Mammary epithelial cell (primary cell): Measurements from ENCODE around the gene PPP1R16B.

ENCODE experiments used
- CTCF ChIP-seq, 2 donors: IDR thresholded peaks in 1 of 2; conservative IDR thresholded peaks in 1 of 2; 2 replicates each; pipeline ENCODE4 v1.5.1; 2011 to 2012; ENCODE audit warnings: inconsistent platforms in 2 of 2, low read length in 2 of 2, mild to moderate bottlenecking in 2 of 2, control low read depth in 1 of 2, low read depth in 1 of 2; ENCODE audit not compliant: insufficient read depth in 1 of 2; ENCODE audit errors: extremely low read depth in 1 of 2
- EZH2 ChIP-seq: IDR thresholded peaks from 2 replicates; pipeline ENCODE4 v1.6.1; 2012; ENCODE audit warnings: low read length, inconsistent platforms, borderline replicate concordance

- TF ChIP-seq CTCF (conservative IDR thresholded peaks at IDR 0.05 in 1 of 2, IDR thresholded peaks at IDR 0.05 in 1 of 2; ENCODE audit: extremely low read depth in 1 of 2, insufficient read depth in 1 of 2, low read depth in 1 of 2, low read length in 2 of 2), result no peak
- no peak for TF ChIP-seq EZH2
Observed at GRCh38 chr20:38919683-38920082, 114.2 kb downstream of the PPP1R16B start.
